ENCODE results near the gene VAV2.

VAV2 gene

DNA sequence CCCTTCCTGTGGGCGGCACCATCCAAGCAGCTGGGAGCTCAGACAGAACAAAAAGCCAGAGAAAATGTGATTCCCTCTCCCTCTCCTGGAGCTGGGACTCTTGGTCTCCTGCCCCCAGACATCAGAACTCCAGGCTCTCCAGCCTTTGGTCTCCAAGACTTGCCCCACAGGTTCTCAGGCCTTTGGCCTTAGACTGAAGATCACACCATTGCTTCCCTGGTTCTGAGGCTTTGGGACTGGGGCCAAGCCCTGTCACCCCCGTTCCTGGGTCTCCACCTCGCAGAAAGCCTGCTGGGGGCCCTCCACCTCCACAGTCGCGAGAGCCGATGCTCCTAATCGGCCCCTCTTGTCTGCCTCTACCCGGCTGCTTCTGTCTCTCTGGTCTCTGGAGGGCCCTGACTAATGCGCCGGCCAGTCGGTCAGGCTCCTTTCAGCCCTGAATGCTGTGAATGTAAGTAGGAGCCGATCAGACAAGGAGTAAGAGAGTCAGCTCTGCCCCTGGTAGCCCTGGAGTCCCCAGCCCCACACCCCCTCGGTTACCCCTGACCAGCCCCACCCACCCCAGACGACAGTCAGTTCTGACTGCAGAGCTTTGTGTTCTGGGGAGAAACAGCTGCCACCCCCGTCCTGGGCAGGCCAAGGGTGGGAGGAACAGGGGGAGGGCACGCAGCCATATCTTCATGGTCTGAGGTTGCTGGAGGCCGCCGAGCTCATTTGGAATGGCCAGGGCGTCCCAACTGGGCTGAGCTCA lies 57.5 kb downstream of the VAV2 start:
- Histone ChIP-seq H3K4me3 (ENCODE audit: low read depth in 1 of 2, low read length in 1 of 2) (no peak overlapping the region), H3K27me3 (no peaks in the 10 kb centered on the region)

GRCh38 chr9:133933426-133934026 lies 58.6 kb downstream of the VAV2 start:
- Histone ChIP-seq H3K27ac (no peak overlapping the region), H3K36me3 (no peaks in the 10 kb centered on the region), H3K4me1 (ENCODE audit: control insufficient read depth in 1 of 2, insufficient read depth in 1 of 2, low read depth in 1 of 2, low read length in 1 of 2) (no peaks in the 10 kb centered on the region), H3K4me3 (ENCODE audit: low read depth in 1 of 2, low read length in 1 of 2) (no peak overlapping the region), H3K9me3 (no peaks in the 10 kb centered on the region), H3K27me3 (no peaks in the 10 kb centered on the region)
- TF ChIP-seq, protein P1, sequence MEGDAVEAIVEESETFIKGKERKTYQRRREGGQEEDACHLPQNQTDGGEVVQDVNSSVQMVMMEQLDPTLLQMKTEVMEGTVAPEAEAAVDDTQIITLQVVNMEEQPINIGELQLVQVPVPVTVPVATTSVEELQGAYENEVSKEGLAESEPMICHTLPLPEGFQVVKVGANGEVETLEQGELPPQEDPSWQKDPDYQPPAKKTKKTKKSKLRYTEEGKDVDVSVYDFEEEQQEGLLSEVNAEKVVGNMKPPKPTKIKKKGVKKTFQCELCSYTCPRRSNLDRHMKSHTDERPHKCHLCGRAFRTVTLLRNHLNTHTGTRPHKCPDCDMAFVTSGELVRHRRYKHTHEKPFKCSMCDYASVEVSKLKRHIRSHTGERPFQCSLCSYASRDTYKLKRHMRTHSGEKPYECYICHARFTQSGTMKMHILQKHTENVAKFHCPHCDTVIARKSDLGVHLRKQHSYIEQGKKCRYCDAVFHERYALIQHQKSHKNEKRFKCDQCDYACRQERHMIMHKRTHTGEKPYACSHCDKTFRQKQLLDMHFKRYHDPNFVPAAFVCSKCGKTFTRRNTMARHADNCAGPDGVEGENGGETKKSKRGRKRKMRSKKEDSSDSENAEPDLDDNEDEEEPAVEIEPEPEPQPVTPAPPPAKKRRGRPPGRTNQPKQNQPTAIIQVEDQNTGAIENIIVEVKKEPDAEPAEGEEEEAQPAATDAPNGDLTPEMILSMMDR (IDR thresholded peaks at IDR 0.05): no peak

More for the DNA sequence above, 57.5 kb downstream of the VAV2 start:
- no peaks in the 10 kb centered on the region for H3K9me3 ChIP-seq
- H3K36me3 ChIP-seq: no peaks in the 10 kb centered on the region
- H3K27ac ChIP-seq: no peak overlapping the region
- no peaks in the 10 kb centered on the region for H3K4me1 ChIP-seq (ENCODE audit: control insufficient read depth in 1 of 2, insufficient read depth in 1 of 2, low read depth in 1 of 2, low read length in 1 of 2)
- TF ChIP-seq, protein P1 (IDR thresholded peaks at IDR 0.05): no peak

GRCh38 chr9:133932633-133933032 lies 59.5 kb downstream of the VAV2 start:
- Histone ChIP-seq H3K9me3 (no peaks in the 10 kb centered on the region), H3K4me1 (ENCODE audit: control insufficient read depth in 1 of 2, insufficient read depth in 1 of 2, low read depth in 1 of 2, low read length in 1 of 2) (no peaks in the 10 kb centered on the region), H3K4me3 (ENCODE audit: low read depth in 1 of 2, low read length in 1 of 2) (no peak overlapping the region), H3K27ac (no peak overlapping the region), H3K36me3 (no peaks in the 10 kb centered on the region), H3K27me3 (no peaks in the 10 kb centered on the region)
- TF ChIP-seq, protein P1 (IDR thresholded peaks at IDR 0.05): no peak

DNA sequence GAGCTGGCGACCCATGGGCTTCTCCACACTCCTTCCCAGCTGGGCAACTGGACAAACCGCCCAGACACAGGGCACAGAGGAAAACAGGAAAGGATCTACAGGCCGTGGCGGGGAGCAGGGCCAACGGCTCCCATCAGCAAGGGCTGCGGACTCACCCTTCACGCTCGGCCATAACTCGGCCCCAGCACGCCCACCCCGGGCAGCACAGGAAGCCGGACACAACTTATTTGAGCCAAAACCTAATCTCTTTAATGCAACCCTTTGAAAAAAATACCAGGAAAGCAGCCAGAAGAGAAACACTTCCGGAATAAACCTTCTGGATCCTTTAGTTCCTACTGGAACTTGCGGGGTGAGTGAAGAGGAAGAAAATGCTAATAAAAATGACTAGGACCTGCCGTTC lies 59.9 kb downstream of the VAV2 start:
- no peaks in the 10 kb centered on the region for H3K27me3 ChIP-seq
- H3K27ac ChIP-seq: no peak overlapping the region
- TF ChIP-seq, protein P1 (IDR thresholded peaks at IDR 0.05): no peak
- no peaks in the 10 kb centered on the region for H3K4me1 ChIP-seq (ENCODE audit: control insufficient read depth in 1 of 2, insufficient read depth in 1 of 2, low read depth in 1 of 2, low read length in 1 of 2)
- no peaks in the 10 kb centered on the region for H3K9me3 ChIP-seq
- no peak overlapping the region for H3K4me3 ChIP-seq (ENCODE audit: low read depth in 1 of 2, low read length in 1 of 2)
- no peaks in the 10 kb centered on the region for H3K36me3 ChIP-seq

GRCh38 chr9:133930682-133931485 lies 61.2 kb downstream of the VAV2 start:
- H3K36me3 ChIP-seq: no peaks in the 10 kb centered on the region
- no peak overlapping the region for H3K4me3 ChIP-seq (ENCODE audit: low read depth in 1 of 2, low read length in 1 of 2)
- H3K27me3 ChIP-seq: no peaks in the 10 kb centered on the region
- H3K4me1 ChIP-seq (ENCODE audit: control insufficient read depth in 1 of 2, insufficient read depth in 1 of 2, low read depth in 1 of 2, low read length in 1 of 2): no peaks in the 10 kb centered on the region
- TF ChIP-seq, protein P1 (IDR thresholded peaks at IDR 0.05): no peak
- H3K9me3 ChIP-seq: no peaks in the 10 kb centered on the region
- no peak overlapping the region for H3K27ac ChIP-seq
